ENCODE measurements around the gene MBTPS1. TPM values are rescaled to one million over a fixed set of nuclear protein-coding genes. Genes with fewer than 3 reads are reported as not detected.

MBTPS1 gene
- polyA plus RNA-seq, 3 donors: 26.4 to 73.8 (median 28.0) TPM

DNA sequence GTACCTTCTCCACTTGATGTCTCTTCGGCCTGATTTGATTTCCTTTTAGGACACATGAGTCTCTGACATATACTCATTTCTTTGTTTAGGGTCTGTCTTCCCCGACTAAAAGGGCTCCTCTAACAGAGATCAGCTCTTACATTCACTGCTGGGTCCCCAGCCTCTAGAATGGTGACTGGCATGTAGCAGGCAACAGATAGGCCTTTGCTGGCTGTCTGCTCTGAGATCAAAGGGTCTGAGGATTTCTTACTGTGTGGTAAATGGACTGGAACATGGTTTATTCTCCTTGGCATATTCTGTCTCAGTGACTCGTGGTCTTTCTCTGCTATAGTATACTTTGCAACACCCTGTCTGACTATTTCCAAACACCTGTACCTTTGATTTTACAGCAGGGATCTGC lies 45.1 kb upstream of the MBTPS1 start:
- DNase-seq: no peak
- H3K79me2 ChIP-seq (ENCODE audit: insufficient read depth, low read length): no peaks in the 10 kb centered on the region
- H3K27me3 ChIP-seq (ENCODE audit: control insufficient read depth in 2 of 2, insufficient read depth in 2 of 2, low read length in 2 of 2): peaks cover 15 to 31% of the 10 kb centered on the region in 2 donors
- Mint-ChIP-seq H3K9me3 (no peaks in the 10 kb centered on the region), H3K27ac (no peak overlapping the region), H3K4me1 (no peaks in the 10 kb centered on the region), H3K36me3 (peaks cover 0 to 2% of the 10 kb centered on the region in 2 donors), H3K27me3 (ENCODE audit: low read depth in 3 of 3) (peaks cover 35 to 57% (median 38%) of the 10 kb centered on the region in 3 donors), H3K4me3 (no peak overlapping the region)
- H2AFZ ChIP-seq (ENCODE audit: insufficient read depth, low read depth, low read length, poor library complexity, severe bottlenecking): no peak overlapping the region
- no peaks in the 10 kb centered on the region for H3K4me1 ChIP-seq (ENCODE audit: control insufficient read depth in 1 of 2, insufficient read depth in 2 of 2, low read length in 2 of 2)
- H3K9ac ChIP-seq (ENCODE audit: insufficient read depth, low read length, poor library complexity, severe bottlenecking): no peak overlapping the region
- H4K20me1 ChIP-seq (ENCODE audit: insufficient read depth, low read length): no peaks in the 10 kb centered on the region
- H3K4me3 ChIP-seq (replicated peaks in 1 of 3; ENCODE audit: low read depth in 2 of 3, low read length in 3 of 3): no peak overlapping the region
- H3K4me2 ChIP-seq (replicated peaks; ENCODE audit: extremely low read depth, low read length, poor library complexity, severe bottlenecking): no peak overlapping the region
- H3K9me3 ChIP-seq (replicated peaks in 1 of 2; ENCODE audit: control insufficient read depth in 1 of 2, insufficient read depth in 1 of 2, low read length in 2 of 2): no peaks in the 10 kb centered on the region
- TF ChIP-seq, protein P1, sequence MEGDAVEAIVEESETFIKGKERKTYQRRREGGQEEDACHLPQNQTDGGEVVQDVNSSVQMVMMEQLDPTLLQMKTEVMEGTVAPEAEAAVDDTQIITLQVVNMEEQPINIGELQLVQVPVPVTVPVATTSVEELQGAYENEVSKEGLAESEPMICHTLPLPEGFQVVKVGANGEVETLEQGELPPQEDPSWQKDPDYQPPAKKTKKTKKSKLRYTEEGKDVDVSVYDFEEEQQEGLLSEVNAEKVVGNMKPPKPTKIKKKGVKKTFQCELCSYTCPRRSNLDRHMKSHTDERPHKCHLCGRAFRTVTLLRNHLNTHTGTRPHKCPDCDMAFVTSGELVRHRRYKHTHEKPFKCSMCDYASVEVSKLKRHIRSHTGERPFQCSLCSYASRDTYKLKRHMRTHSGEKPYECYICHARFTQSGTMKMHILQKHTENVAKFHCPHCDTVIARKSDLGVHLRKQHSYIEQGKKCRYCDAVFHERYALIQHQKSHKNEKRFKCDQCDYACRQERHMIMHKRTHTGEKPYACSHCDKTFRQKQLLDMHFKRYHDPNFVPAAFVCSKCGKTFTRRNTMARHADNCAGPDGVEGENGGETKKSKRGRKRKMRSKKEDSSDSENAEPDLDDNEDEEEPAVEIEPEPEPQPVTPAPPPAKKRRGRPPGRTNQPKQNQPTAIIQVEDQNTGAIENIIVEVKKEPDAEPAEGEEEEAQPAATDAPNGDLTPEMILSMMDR (IDR thresholded peaks at IDR 0.05): no peak
- H3K36me3 ChIP-seq (replicated peaks in 1 of 2; ENCODE audit: control insufficient read depth in 1 of 2, insufficient read depth in 2 of 2, low read length in 2 of 2): no peaks in the 10 kb centered on the region
- WGBS (ENCODE audit: insufficient coverage): 92% methylated on average over 2 of the region's 3 CpGs
- H3K27ac ChIP-seq (ENCODE audit: low read depth in 1 of 2, low read length in 2 of 2): no peak overlapping the region
- intact Hi-C loops (cut with micrococcal nuclease): no loop called here

DNA sequence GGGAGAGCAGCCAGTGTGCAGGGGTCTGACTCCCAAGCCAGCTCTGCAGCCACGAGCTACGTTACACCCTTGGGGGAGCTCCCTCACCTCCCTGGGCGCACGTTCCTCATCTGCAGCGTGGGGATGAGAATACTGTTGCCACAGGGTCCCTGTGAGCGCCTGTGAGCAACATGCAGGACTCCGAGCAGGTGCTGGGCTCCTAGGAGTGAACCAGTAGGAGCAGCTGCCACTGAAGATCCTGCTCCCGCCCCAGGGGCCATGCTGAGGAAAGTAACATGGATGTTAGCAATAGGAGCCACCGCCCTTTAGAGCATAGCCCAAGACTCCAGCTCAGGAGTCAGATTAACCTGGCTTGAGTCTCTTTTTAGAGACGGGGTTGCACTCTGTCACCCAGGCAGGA lies 44.3 kb upstream of the MBTPS1 start:
- no peaks in the 10 kb centered on the region for H3K36me3 ChIP-seq (replicated peaks in 1 of 2; ENCODE audit: control insufficient read depth in 1 of 2, insufficient read depth in 2 of 2, low read length in 2 of 2)
- H3K9ac ChIP-seq (ENCODE audit: insufficient read depth, low read length, poor library complexity, severe bottlenecking): no peak overlapping the region
- TF ChIP-seq, protein P1 (IDR thresholded peaks at IDR 0.05): no peak
- H3K4me2 ChIP-seq (replicated peaks; ENCODE audit: extremely low read depth, low read length, poor library complexity, severe bottlenecking): no peak overlapping the region
- no peak overlapping the region for H3K27ac ChIP-seq (ENCODE audit: low read depth in 1 of 2, low read length in 2 of 2)
- no peak overlapping the region for H3K4me3 ChIP-seq (replicated peaks in 1 of 3; ENCODE audit: low read depth in 2 of 3, low read length in 3 of 3)
- H3K4me3 Mint-ChIP-seq: no peak overlapping the region
- whole genome bisulfite sequencing (ENCODE audit: insufficient coverage): 86% methylated on average over 9 of the region's 10 CpGs
- H3K36me3 Mint-ChIP-seq: peaks cover 0 to 2% of the 10 kb centered on the region in 2 donors
- H3K9me3 Mint-ChIP-seq: no peaks in the 10 kb centered on the region
- no peaks in the 10 kb centered on the region for H3K79me2 ChIP-seq (ENCODE audit: insufficient read depth, low read length)
- H3K4me1 ChIP-seq (ENCODE audit: control insufficient read depth in 1 of 2, insufficient read depth in 2 of 2, low read length in 2 of 2): no peaks in the 10 kb centered on the region
- intact Hi-C loops (cut with micrococcal nuclease): no loop called here
- no peaks in the 10 kb centered on the region for H3K4me1 Mint-ChIP-seq
- H3K9me3 ChIP-seq (replicated peaks in 1 of 2; ENCODE audit: control insufficient read depth in 1 of 2, insufficient read depth in 1 of 2, low read length in 2 of 2): no peaks in the 10 kb centered on the region
- H2AFZ ChIP-seq (ENCODE audit: insufficient read depth, low read depth, low read length, poor library complexity, severe bottlenecking): no peak overlapping the region
- H3K27ac Mint-ChIP-seq: no peak overlapping the region
- H4K20me1 ChIP-seq (ENCODE audit: insufficient read depth, low read length): no peaks in the 10 kb centered on the region
- H3K27me3 ChIP-seq (ENCODE audit: control insufficient read depth in 2 of 2, insufficient read depth in 2 of 2, low read length in 2 of 2): peaks cover 15 to 35% of the 10 kb centered on the region in 2 donors
- DNase-seq: no peak
- peaks cover 38 to 54% (median 40%) of the 10 kb centered on the region in 3 donors for H3K27me3 Mint-ChIP-seq (ENCODE audit: low read depth in 3 of 3)

Data from CD14-positive monocyte (primary cell).